ENCODE data around the gene NR6A1.

NR6A1 gene

DNA sequence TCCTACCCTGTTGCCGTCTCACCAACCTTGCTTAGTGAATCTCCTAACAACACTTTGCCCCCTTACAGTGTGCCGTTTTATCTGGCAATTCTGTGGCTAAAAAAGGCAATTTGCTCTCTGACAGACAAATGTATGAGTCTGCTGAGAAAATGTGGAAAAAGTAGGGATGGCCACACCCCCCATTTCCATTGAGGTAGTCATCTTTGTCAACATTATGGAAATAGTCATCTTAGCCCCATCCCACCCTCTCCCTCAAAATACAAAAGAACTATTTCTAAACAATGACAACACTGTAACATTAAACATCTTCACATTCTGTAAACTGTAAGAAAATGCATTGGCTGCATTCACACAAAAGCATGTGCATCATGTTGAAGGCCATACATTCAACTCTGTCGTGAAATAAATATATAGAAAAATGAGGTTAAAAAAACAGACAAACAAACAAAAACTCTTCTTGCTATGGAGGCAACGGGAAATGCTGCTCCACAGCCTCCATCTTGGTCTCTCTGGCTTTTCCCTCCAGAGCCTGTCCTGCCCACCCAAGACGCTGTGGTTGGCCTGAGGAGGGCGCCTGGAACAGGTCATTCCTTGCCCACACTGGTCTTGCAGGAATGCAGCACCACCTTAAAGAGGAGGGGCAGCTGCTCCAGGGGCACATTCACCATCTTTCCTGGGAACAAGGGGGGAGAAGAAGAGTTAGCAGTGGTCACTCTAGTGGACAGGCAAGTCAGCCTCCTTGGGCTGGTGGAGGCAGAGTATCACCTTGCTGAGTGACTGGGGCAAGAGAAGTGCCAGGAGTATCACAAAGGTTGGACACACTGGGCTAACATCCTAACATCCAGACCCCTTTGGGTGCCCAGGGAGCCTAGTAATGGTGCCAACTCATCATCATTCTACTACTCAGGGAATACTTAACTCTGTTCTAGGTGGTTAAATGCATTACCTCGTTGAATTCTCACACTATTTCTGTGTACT, 248.7 kb downstream of the NR6A1 start:
- H2AFZ ChIP-seq (ENCODE audit: low read length), result no peak overlapping the region
- no peaks in the 10 kb centered on the region for H3F3A ChIP-seq (ENCODE audit: low read depth)
- no peak overlapping the region for H3K4me2 ChIP-seq (ENCODE audit: low read depth, low read length, poor library complexity, severe bottlenecking)
- no peaks in the 10 kb centered on the region for H4K20me1 ChIP-seq (ENCODE audit: insufficient read depth, low read length, poor library complexity, severe bottlenecking)
- no peaks in the 10 kb centered on the region for H3K27me3 ChIP-seq (ENCODE audit: insufficient read depth, low read length, poor library complexity, severe bottlenecking)
- H3K9ac ChIP-seq (ENCODE audit: low read depth, low read length, poor library complexity, severe bottlenecking), result no peak overlapping the region
- H3K36me3 ChIP-seq (ENCODE audit: insufficient read depth, low read length), result peaks cover 8% of the 10 kb centered on the region; the same call in 1 of the 2 replicates
- peaks cover 3% of the 10 kb centered on the region for H3K4me1 ChIP-seq (ENCODE audit: insufficient read depth, low read length, poor library complexity, severe bottlenecking)
- no peaks in the 10 kb centered on the region for H3K9me3 ChIP-seq (ENCODE audit: insufficient read depth, low read depth, low read length)
- H3K79me2 ChIP-seq (ENCODE audit: insufficient read depth, low read length), result no peaks in the 10 kb centered on the region
- TF ChIP-seq, protein P1, sequence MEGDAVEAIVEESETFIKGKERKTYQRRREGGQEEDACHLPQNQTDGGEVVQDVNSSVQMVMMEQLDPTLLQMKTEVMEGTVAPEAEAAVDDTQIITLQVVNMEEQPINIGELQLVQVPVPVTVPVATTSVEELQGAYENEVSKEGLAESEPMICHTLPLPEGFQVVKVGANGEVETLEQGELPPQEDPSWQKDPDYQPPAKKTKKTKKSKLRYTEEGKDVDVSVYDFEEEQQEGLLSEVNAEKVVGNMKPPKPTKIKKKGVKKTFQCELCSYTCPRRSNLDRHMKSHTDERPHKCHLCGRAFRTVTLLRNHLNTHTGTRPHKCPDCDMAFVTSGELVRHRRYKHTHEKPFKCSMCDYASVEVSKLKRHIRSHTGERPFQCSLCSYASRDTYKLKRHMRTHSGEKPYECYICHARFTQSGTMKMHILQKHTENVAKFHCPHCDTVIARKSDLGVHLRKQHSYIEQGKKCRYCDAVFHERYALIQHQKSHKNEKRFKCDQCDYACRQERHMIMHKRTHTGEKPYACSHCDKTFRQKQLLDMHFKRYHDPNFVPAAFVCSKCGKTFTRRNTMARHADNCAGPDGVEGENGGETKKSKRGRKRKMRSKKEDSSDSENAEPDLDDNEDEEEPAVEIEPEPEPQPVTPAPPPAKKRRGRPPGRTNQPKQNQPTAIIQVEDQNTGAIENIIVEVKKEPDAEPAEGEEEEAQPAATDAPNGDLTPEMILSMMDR (conservative IDR thresholded peaks at IDR 0.05; ENCODE audit: low read length), result peak; percentile 29
- no peak for TF ChIP-seq EZH2phosphoT487 (IDR thresholded peaks at IDR 0.05; ENCODE audit: borderline replicate concordance)
- no peak overlapping the region for H3K4me3 ChIP-seq (ENCODE audit: low read length, poor library complexity, severe bottlenecking)
- no peaks in the 10 kb centered on the region for H3K9me2 ChIP-seq (replicated peaks; ENCODE audit: low read depth, low read length)

DNA sequence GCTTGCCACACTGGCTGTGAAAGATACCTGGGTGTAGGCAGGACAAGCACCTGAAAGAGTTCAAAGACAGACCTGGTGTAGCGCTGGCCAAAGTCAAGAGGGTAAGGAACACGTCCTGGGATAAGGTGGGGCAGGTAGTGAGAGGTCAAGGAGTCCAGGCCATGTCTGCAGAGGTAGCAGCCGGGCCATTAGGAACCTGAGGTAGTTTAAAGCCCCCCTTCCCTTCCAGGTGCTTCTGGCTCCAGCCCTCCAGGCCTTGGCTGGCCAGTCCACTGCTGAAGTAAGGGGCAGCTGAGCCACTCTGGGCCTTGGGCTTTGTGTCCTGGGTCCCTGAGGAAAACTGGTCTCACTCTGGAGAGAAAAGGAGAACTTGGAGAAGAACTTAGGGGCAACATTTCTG, 250.0 kb downstream of the NR6A1 start:
- Histone ChIP-seq H3K4me2 (ENCODE audit: low read depth, low read length, poor library complexity, severe bottlenecking) (no peak overlapping the region), H3K9me3 (ENCODE audit: insufficient read depth, low read depth, low read length) (no peaks in the 10 kb centered on the region), H2AFZ (ENCODE audit: low read length) (no peak overlapping the region), H4K20me1 (ENCODE audit: insufficient read depth, low read length, poor library complexity, severe bottlenecking) (no peaks in the 10 kb centered on the region), H3K27me3 (ENCODE audit: insufficient read depth, low read length, poor library complexity, severe bottlenecking) (no peaks in the 10 kb centered on the region), H3K4me1 (ENCODE audit: insufficient read depth, low read length, poor library complexity, severe bottlenecking) (peaks cover 3% of the 10 kb centered on the region), H3K36me3 (ENCODE audit: insufficient read depth, low read length) (peaks cover 8% of the 10 kb centered on the region; the same call in 1 of the 2 replicates), H3K79me2 (ENCODE audit: insufficient read depth, low read length) (no peaks in the 10 kb centered on the region), H3K4me3 (ENCODE audit: low read length, poor library complexity, severe bottlenecking) (no peak overlapping the region), H3F3A (ENCODE audit: low read depth) (no peaks in the 10 kb centered on the region), H3K9ac (ENCODE audit: low read depth, low read length, poor library complexity, severe bottlenecking) (no peak overlapping the region), H3K9me2 (replicated peaks; ENCODE audit: low read depth, low read length) (no peaks in the 10 kb centered on the region)
- TF ChIP-seq EZH2phosphoT487 (IDR thresholded peaks at IDR 0.05; ENCODE audit: borderline replicate concordance), result no peak

DNA sequence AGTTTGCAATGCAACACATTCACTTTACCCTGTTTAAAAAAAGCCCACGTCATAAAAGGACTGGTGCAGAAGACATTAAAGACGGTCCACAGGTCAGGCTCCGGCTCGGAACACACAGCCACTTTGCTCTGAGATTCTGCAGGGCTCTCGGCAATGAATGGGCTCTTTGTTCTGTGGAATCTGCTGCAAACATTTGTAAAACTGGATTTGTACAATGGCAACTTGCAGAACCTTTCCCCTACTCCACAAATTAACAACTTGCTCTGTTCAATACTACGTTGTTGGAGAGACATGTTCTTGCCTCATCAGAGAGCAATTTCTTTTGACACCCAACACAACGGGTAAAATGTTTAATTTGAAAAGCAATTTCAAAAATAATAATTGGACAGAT, 250.9 kb downstream of the NR6A1 start:
- H3K9ac ChIP-seq (ENCODE audit: low read depth, low read length, poor library complexity, severe bottlenecking), result no peak overlapping the region
- no peaks in the 10 kb centered on the region for H3K79me2 ChIP-seq (ENCODE audit: insufficient read depth, low read length)
- no peaks in the 10 kb centered on the region for H3F3A ChIP-seq (ENCODE audit: low read depth)
- no peak overlapping the region for H3K4me3 ChIP-seq (ENCODE audit: low read length, poor library complexity, severe bottlenecking)
- no peaks in the 10 kb centered on the region for H4K20me1 ChIP-seq (ENCODE audit: insufficient read depth, low read length, poor library complexity, severe bottlenecking)
- H3K27me3 ChIP-seq (ENCODE audit: insufficient read depth, low read length, poor library complexity, severe bottlenecking), result no peaks in the 10 kb centered on the region
- no peak overlapping the region for H3K4me2 ChIP-seq (ENCODE audit: low read depth, low read length, poor library complexity, severe bottlenecking)
- peaks cover 3% of the 10 kb centered on the region for H3K4me1 ChIP-seq (ENCODE audit: insufficient read depth, low read length, poor library complexity, severe bottlenecking)
- no peak for TF ChIP-seq EZH2phosphoT487 (IDR thresholded peaks at IDR 0.05; ENCODE audit: borderline replicate concordance)
- TF ChIP-seq, protein P1 (conservative IDR thresholded peaks at IDR 0.05; ENCODE audit: low read length), result no peak
- no peaks in the 10 kb centered on the region for H3K9me2 ChIP-seq (replicated peaks; ENCODE audit: low read depth, low read length)
- no peak overlapping the region for H2AFZ ChIP-seq (ENCODE audit: low read length)
- no peaks in the 10 kb centered on the region for H3K9me3 ChIP-seq (ENCODE audit: insufficient read depth, low read depth, low read length)
- H3K36me3 ChIP-seq (ENCODE audit: insufficient read depth, low read length), result peaks cover 5% of the 10 kb centered on the region; the same call in 1 of the 2 replicates

Data from Loucy (cell line).